ENCODE data around the gene TWNK.

- TF ChIP-seq FOXK1 (CRISPR knock-in tag; IDR thresholded peaks at IDR 0.05) = no peak; the same call in 1 of the 2 replicates
- TF ChIP-seq ESRRA (CRISPR knock-in tag; IDR thresholded peaks at IDR 0.05; ENCODE audit: borderline replicate concordance) = no peak
- TF ChIP-seq CTCF (IDR thresholded peaks at IDR 0.05) = no peak
- TF ChIP-seq CBFB (CRISPR knock-in tag; IDR thresholded peaks at IDR 0.05; ENCODE audit: low read depth) = no peak
- TF ChIP-seq, protein P1, sequence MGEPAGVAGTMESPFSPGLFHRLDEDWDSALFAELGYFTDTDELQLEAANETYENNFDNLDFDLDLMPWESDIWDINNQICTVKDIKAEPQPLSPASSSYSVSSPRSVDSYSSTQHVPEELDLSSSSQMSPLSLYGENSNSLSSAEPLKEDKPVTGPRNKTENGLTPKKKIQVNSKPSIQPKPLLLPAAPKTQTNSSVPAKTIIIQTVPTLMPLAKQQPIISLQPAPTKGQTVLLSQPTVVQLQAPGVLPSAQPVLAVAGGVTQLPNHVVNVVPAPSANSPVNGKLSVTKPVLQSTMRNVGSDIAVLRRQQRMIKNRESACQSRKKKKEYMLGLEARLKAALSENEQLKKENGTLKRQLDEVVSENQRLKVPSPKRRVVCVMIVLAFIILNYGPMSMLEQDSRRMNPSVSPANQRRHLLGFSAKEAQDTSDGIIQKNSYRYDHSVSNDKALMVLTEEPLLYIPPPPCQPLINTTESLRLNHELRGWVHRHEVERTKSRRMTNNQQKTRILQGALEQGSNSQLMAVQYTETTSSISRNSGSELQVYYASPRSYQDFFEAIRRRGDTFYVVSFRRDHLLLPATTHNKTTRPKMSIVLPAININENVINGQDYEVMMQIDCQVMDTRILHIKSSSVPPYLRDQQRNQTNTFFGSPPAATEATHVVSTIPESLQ (CRISPR knock-in tag; IDR thresholded peaks at IDR 0.05) = no peak
- no peak for TF ChIP-seq CREM (CRISPR knock-in tag; IDR thresholded peaks at IDR 0.05)
- TF ChIP-seq USF2 (CRISPR knock-in tag; IDR thresholded peaks at IDR 0.05) = no peak
- no peak for TF ChIP-seq KAT7 (CRISPR knock-in tag; IDR thresholded peaks at IDR 0.05; ENCODE audit: borderline replicate concordance)
- TF ChIP-seq TEAD4 (CRISPR knock-in tag; IDR thresholded peaks at IDR 0.05) = no peak
- no peak for TF ChIP-seq NR2C2 (CRISPR knock-in tag; IDR thresholded peaks at IDR 0.05)
- no peak for TF ChIP-seq NR3C1 (CRISPR knock-in tag; conservative IDR thresholded peaks at IDR 0.05; ENCODE audit: low read depth)
- TF ChIP-seq, protein P2, sequence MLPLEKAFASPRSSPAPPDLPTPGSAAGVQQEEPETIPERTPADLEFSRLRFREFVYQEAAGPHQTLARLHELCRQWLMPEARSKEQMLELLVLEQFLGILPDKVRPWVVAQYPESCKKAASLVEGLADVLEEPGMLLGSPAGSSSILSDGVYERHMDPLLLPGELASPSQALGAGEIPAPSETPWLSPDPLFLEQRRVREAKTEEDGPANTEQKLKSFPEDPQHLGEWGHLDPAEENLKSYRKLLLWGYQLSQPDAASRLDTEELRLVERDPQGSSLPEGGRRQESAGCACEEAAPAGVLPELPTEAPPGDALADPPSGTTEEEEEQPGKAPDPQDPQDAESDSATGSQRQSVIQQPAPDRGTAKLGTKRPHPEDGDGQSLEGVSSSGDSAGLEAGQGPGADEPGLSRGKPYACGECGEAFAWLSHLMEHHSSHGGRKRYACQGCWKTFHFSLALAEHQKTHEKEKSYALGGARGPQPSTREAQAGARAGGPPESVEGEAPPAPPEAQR (CRISPR knock-in tag; IDR thresholded peaks at IDR 0.05) = no peak
Observed at GRCh38 chr10:100987685-100988049, 324 bp downstream of the TWNK start.
